ENCODE measurements around the gene PLPP3. TPM values are rescaled to one million over a fixed set of nuclear protein-coding genes. Genes with fewer than 3 reads are reported as not detected.

Gene PLPP3
- total RNA-seq, 1 donor from 2014 or later = 33.5 TPM

- Mint-ChIP-seq H3K4me1 (ENCODE audit: unreplicated experiment) (peaks cover 39% of the 10 kb centered on the region), H3K4me3 (ENCODE audit: unreplicated experiment) (peak overlapping the region; percentile 26), H3K27ac (ENCODE audit: unreplicated experiment) (no peak overlapping the region), H3K9me3 (ENCODE audit: unreplicated experiment) (no peaks in the 10 kb centered on the region), H3K27me3 (ENCODE audit: unreplicated experiment) (peaks cover 5% of the 10 kb centered on the region), H3K36me3 (ENCODE audit: low read depth, unreplicated experiment) (peaks cover 13% of the 10 kb centered on the region)
- DNase-seq (ENCODE audit: low spot score) = no peak
- TF ChIP-seq, protein P1, sequence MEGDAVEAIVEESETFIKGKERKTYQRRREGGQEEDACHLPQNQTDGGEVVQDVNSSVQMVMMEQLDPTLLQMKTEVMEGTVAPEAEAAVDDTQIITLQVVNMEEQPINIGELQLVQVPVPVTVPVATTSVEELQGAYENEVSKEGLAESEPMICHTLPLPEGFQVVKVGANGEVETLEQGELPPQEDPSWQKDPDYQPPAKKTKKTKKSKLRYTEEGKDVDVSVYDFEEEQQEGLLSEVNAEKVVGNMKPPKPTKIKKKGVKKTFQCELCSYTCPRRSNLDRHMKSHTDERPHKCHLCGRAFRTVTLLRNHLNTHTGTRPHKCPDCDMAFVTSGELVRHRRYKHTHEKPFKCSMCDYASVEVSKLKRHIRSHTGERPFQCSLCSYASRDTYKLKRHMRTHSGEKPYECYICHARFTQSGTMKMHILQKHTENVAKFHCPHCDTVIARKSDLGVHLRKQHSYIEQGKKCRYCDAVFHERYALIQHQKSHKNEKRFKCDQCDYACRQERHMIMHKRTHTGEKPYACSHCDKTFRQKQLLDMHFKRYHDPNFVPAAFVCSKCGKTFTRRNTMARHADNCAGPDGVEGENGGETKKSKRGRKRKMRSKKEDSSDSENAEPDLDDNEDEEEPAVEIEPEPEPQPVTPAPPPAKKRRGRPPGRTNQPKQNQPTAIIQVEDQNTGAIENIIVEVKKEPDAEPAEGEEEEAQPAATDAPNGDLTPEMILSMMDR (IDR thresholded peaks at IDR 0.05; ENCODE audit: unreplicated experiment) = no peak
Observed at GRCh38 chr1:56493826-56494225, 85.5 kb downstream of the PLPP3 start.

DNA sequence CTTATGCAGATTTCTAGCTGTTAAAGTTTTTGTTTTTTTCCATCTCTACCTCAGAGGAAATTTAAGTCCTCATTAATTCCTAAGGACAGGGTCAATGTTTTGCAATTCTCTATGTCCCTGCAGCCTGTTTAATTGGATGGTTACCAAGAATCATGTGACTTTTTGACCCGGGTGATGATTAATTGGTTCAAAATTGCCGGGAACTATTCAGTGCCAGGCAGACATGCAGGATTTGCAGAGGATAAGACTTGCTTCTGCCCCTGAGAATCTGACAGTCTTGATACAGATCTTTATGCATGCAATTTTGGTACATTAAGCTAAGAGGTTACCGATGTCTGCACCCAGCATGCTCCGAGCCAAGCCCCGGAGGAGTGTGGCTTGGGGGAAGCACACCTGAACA, 87.9 kb downstream of the PLPP3 start:
- no peak for DNase-seq (ENCODE audit: low spot score)
- TF ChIP-seq, protein P1 (IDR thresholded peaks at IDR 0.05; ENCODE audit: unreplicated experiment) = no peak
- no peak overlapping the region for H3K27ac Mint-ChIP-seq (ENCODE audit: unreplicated experiment)
- peaks cover 3% of the 10 kb centered on the region for H3K27me3 Mint-ChIP-seq (ENCODE audit: unreplicated experiment)
- no peak overlapping the region for H3K4me3 Mint-ChIP-seq (ENCODE audit: unreplicated experiment)
- no peaks in the 10 kb centered on the region for H3K9me3 Mint-ChIP-seq (ENCODE audit: unreplicated experiment)
- peaks cover 9% of the 10 kb centered on the region for H3K36me3 Mint-ChIP-seq (ENCODE audit: low read depth, unreplicated experiment)
- peaks cover 26% of the 10 kb centered on the region for H3K4me1 Mint-ChIP-seq (ENCODE audit: unreplicated experiment)

- Mint-ChIP-seq H3K4me3 (ENCODE audit: unreplicated experiment) (no peak overlapping the region), H3K36me3 (ENCODE audit: low read depth, unreplicated experiment) (peaks cover 3% of the 10 kb centered on the region), H3K27me3 (ENCODE audit: unreplicated experiment) (peaks cover 3% of the 10 kb centered on the region), H3K4me1 (ENCODE audit: unreplicated experiment) (peaks cover 18% of the 10 kb centered on the region), H3K9me3 (ENCODE audit: unreplicated experiment) (no peaks in the 10 kb centered on the region), H3K27ac (ENCODE audit: unreplicated experiment) (no peak overlapping the region)
- no peak for DNase-seq (ENCODE audit: low spot score)
- TF ChIP-seq, protein P1 (IDR thresholded peaks at IDR 0.05; ENCODE audit: unreplicated experiment) = no peak
Observed at GRCh38 chr1:56490619-56491018, 88.7 kb downstream of the PLPP3 start.

DNA sequence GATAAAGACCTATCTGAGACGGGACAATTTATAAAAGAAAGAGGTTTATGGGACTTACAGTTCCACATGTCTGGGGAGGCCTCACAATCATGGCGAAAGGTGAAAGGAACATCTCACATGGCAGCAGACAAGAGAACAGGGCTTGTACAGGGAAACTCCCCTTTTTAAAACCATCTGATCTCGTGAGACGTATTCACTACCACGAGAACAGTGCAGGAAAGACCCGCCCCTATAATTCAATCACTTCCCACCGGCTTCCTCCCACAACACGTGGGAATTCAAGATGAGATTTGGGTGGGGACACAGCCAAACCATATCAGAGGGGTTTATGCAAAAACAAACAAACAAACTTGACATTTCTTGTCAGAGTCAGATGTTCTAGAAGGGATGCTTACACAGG, 89.7 kb downstream of the PLPP3 start:
- TF ChIP-seq, protein P1 (IDR thresholded peaks at IDR 0.05; ENCODE audit: unreplicated experiment) = no peak
- H3K27ac Mint-ChIP-seq (ENCODE audit: unreplicated experiment) = no peak overlapping the region
- H3K27me3 Mint-ChIP-seq (ENCODE audit: unreplicated experiment) = peaks cover 3% of the 10 kb centered on the region
- DNase-seq (ENCODE audit: low spot score) = no peak
- no peak overlapping the region for H3K4me3 Mint-ChIP-seq (ENCODE audit: unreplicated experiment)
- no peaks in the 10 kb centered on the region for H3K36me3 Mint-ChIP-seq (ENCODE audit: low read depth, unreplicated experiment)
- H3K9me3 Mint-ChIP-seq (ENCODE audit: unreplicated experiment) = no peaks in the 10 kb centered on the region
- H3K4me1 Mint-ChIP-seq (ENCODE audit: unreplicated experiment) = peaks cover 11% of the 10 kb centered on the region

- H3K36me3 Mint-ChIP-seq (ENCODE audit: low read depth, unreplicated experiment) = no peaks in the 10 kb centered on the region
- H3K9me3 Mint-ChIP-seq (ENCODE audit: unreplicated experiment) = no peaks in the 10 kb centered on the region
- H3K27me3 Mint-ChIP-seq (ENCODE audit: unreplicated experiment) = no peaks in the 10 kb centered on the region
- no peak overlapping the region for H3K4me3 Mint-ChIP-seq (ENCODE audit: unreplicated experiment)
- TF ChIP-seq, protein P1 (IDR thresholded peaks at IDR 0.05; ENCODE audit: unreplicated experiment) = no peak
- no peak for DNase-seq (ENCODE audit: low spot score)
- H3K4me1 Mint-ChIP-seq (ENCODE audit: unreplicated experiment) = no peaks in the 10 kb centered on the region
- H3K27ac Mint-ChIP-seq (ENCODE audit: unreplicated experiment) = no peak overlapping the region
Observed at GRCh38 chr1:56484695-56485094, 94.7 kb downstream of the PLPP3 start.

Data from endothelial cell (in vitro differentiated cells).